ENCODE measurements around the gene NACC1. TPM values are rescaled to one million over a fixed set of nuclear protein-coding genes. Genes with fewer than 3 reads are reported as not detected.

NACC1 gene
- total and polyA plus RNA-seq, 2 experiments from 2014 or later: 12.4 to 260 TPM

DNA sequence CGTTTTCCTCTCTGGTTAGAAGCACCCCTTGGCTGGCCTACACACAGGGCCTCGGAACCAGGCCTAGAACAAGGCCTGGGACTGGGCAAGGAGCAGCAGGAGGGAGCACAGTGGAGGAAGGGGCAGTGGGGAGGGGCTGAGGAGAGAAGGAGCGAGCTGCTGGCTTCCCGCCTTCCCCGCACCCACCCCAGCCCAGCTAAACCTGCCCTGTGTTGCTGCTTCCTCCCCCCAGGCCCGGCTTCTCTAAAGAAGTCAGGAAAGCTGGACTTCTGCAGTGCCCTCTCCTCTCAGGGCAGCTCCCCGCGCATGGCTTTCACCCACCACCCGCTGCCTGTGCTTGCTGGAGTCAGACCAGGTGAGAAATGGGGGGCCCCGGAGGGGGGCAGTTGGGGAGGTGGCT lies 39.7 kb upstream of the NACC1 start:
- Histone ChIP-seq H3K27me3 (ENCODE audit: insufficient read depth) (peaks cover 8% of the 10 kb centered on the region; the same call in 1 of the 2 replicates), H3K4me2 (peak overlapping the region; percentile 72), H2AFZ (peak overlapping the region; percentile 32; the same call in 1 of the 2 replicates), H3K36me3 (ENCODE audit: insufficient read depth) (no peaks in the 10 kb centered on the region), H3K4me1 (ENCODE audit: insufficient read depth) (peaks cover 33% of the 10 kb centered on the region), H3K27ac (ENCODE audit: low read depth) (no peak overlapping the region), H3K4me3 (no peak overlapping the region), H4K20me1 (replicated peaks; ENCODE audit: insufficient read depth) (no peaks in the 10 kb centered on the region), H3K79me2 (replicated peaks; ENCODE audit: insufficient read depth) (no peaks in the 10 kb centered on the region), H3K9me2 (ENCODE audit: insufficient read depth) (no peaks in the 10 kb centered on the region), H3F3A (replicated peaks; ENCODE audit: low read depth) (0 out of 2 replicates have a peak, but pooled peaks cover 5% of the 10 kb centered on the region)
- H3K27ac Mint-ChIP-seq: no peak overlapping the region
- H3K9me3 Mint-ChIP-seq: no peaks in the 10 kb centered on the region
- no peak overlapping the region for H3K4me3 Mint-ChIP-seq
- no peak for TF ChIP-seq ZNF331 (CRISPR knock-in tag; IDR thresholded peaks at IDR 0.05; ENCODE audit: low read depth)
- TF ChIP-seq, protein P1, sequence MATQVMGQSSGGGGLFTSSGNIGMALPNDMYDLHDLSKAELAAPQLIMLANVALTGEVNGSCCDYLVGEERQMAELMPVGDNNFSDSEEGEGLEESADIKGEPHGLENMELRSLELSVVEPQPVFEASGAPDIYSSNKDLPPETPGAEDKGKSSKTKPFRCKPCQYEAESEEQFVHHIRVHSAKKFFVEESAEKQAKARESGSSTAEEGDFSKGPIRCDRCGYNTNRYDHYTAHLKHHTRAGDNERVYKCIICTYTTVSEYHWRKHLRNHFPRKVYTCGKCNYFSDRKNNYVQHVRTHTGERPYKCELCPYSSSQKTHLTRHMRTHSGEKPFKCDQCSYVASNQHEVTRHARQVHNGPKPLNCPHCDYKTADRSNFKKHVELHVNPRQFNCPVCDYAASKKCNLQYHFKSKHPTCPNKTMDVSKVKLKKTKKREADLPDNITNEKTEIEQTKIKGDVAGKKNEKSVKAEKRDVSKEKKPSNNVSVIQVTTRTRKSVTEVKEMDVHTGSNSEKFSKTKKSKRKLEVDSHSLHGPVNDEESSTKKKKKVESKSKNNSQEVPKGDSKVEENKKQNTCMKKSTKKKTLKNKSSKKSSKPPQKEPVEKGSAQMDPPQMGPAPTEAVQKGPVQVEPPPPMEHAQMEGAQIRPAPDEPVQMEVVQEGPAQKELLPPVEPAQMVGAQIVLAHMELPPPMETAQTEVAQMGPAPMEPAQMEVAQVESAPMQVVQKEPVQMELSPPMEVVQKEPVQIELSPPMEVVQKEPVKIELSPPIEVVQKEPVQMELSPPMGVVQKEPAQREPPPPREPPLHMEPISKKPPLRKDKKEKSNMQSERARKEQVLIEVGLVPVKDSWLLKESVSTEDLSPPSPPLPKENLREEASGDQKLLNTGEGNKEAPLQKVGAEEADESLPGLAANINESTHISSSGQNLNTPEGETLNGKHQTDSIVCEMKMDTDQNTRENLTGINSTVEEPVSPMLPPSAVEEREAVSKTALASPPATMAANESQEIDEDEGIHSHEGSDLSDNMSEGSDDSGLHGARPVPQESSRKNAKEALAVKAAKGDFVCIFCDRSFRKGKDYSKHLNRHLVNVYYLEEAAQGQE (IDR thresholded peaks at IDR 0.05; ENCODE audit: unreplicated experiment): no peak
- no peak for TF ChIP-seq CTCF (conservative IDR thresholded peaks at IDR 0.05; ENCODE audit: low read depth in 2 of 2)
- no peak for TF ChIP-seq CREB1 (CRISPR knock-in tag; IDR thresholded peaks at IDR 0.05; ENCODE audit: low read depth)
- TF ChIP-seq JUNB (IDR thresholded peaks at IDR 0.05; ENCODE audit: unreplicated experiment): no peak
- no peak for TF ChIP-seq NANOG (IDR thresholded peaks at IDR 0.05; ENCODE audit: borderline replicate concordance)
- TF ChIP-seq POLR2AphosphoS5 (IDR thresholded peaks at IDR 0.05; ENCODE audit: low read depth): no peak
- TF ChIP-seq ZNF114 (CRISPR knock-in tag; IDR thresholded peaks at IDR 0.05): no peak
- TF ChIP-seq STAT1 (IDR thresholded peaks at IDR 0.05; ENCODE audit: unreplicated experiment): no peak
- TF ChIP-seq EZH2phosphoT487 (IDR thresholded peaks at IDR 0.05; ENCODE audit: unreplicated experiment): no peak
- TF ChIP-seq ZNF462 (CRISPR knock-in tag; IDR thresholded peaks at IDR 0.05): no peak
- no peak for TF ChIP-seq ETS1 (IDR thresholded peaks at IDR 0.05)
- no peak for TF ChIP-seq EZH2 (IDR thresholded peaks at IDR 0.05; ENCODE audit: low read depth, unreplicated experiment)
- H3K36me3 Mint-ChIP-seq (ENCODE audit: low read depth): no peaks in the 10 kb centered on the region
- ATAC-seq: peak; percentile 19
- H3K27me3 Mint-ChIP-seq (ENCODE audit: insufficient read depth, low read depth, poor library complexity): peaks cover 38% of the 10 kb centered on the region
- peaks cover 36% of the 10 kb centered on the region for H3K4me1 Mint-ChIP-seq
- DNase-seq (ENCODE audit: low spot score): peak; percentile 25

All from GM23338 (cell line).